DLD1 (cell line): Measurements from ENCODE around the gene LCAT.

Experiments
- in situ Hi-C: cut with HindIII; loops from 2 replicates; pipeline ENCODE4 v1.10.0; 2017; ENCODE audit warnings: low sequenced_read_pairs

The LCAT gene

GRCh38 chr16:67933805-67934204 is 10.1 kb downstream of the LCAT start:
- in situ Hi-C loops = no loop called here

DNA sequence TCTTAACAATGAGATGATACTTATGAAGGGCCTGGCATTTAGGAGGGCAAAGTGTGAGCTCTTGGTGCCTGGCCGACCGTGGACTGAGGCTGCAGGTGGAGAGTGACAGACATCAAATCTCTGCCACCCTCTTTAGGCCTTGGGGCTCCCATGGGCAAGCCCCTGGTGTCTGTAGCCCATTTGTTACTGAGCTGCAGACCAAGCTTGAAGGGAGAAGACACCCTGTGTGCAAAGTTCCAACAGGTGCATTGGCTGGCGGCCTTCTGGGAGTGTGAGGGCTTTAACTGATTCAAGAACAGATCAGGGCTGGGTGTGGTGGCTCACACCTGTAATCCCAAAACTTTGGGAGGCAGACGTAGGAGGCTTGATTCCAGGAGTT is 11.5 kb downstream of the LCAT start:
- in situ Hi-C loops = no loop called here

GRCh38 chr16:67931712-67932461 is 12.0 kb downstream of the LCAT start, which contains the start of gene CTRL:
Gene CTRL (minus strand): TSS chr16:67931862. CDS start chr16:67931852, 10 bp downstream.
- in situ Hi-C loops = no loop called here

DNA sequence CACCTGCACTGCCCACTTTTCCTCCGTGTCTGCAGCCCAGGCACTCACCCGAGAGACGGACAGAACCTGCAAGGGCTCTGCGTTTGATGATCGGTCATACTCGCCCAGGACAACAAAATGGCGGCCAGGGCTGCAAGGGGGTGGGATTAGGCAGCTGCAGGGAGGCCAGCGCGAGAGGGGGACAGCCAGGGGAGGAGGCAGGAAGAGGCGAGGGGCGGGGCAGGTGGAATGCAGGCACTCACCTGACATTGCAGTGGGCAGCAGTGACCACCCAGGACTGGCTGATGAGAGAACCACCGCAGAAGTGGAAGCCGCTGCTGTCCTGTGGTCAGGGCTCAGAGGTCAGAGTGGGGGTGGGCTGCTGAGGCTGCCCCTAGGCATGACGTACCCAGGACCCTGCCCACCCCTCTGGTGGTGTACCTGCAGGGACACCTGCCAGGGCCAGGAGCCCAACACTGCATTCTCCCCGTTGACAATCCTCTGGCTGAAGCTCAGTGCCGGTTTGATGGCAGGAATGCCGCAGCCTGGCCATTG is 13.2 kb downstream of the LCAT start:
- in situ Hi-C loops = no loop called here

GRCh38 chr16:67930191-67930590 is 13.7 kb downstream of the LCAT start:
- in situ Hi-C loops = no loop called here

DNA sequence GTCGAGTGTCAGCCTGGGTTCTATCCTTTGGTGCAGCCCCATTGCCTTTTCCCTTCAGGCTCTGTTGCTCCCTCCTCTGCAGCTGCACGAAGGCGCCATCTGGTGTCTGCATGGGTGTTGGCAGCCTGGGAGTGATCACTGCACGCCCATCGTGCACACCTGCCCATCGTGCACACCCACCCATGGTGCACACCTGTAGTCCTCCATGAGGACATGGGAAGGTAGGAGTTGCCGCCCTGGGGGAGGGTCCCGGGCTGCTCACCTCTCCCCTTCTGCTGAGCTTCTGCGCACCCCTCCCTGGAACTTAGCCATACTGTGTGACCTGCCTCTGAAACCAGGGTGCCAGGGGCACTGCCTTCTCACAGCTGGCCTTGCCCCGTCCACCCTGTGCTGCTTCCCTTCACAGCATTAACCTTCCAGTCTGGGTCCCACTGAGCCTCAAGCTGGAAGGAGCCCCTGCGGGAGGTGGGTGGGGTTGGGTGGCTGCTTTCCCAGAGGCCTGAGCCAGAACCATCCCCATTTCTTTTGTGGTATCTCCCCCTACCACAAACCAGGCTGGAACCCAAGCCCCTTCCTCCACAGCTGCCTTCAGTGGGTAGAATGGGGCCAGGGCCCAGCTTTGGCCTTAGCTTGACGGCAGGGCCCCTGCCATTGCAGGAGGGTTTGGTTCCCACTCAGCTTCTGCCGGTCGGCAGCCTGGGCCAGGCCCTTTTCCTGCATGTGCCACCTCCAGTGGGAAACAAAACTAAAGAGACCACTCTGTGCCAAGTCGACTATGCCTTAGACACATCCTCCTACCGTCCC is 15.2 kb downstream of the LCAT start:
- in situ Hi-C loops = no loop called here

DNA sequence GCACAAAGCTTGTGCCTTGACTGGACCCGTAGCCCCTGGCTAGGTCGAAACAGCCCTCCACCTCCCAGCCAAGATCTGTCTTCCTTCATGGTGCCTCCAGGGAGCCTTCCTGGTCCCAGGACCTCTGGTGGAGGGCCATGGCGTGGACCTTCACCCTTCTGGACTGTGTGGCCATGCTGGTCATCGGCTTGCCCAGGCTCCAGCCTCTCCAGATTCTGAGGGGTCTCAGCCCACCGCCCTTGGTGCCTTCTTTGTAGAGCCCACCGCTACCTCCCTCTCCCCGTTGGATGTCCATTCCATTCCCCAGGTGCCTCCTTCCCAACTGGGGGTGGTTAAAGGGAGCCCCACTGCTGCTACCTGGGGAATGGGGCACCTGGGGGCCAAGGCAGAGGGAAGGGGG is 15.8 kb downstream of the LCAT start:
- in situ Hi-C loops = no loop called here

DNA sequence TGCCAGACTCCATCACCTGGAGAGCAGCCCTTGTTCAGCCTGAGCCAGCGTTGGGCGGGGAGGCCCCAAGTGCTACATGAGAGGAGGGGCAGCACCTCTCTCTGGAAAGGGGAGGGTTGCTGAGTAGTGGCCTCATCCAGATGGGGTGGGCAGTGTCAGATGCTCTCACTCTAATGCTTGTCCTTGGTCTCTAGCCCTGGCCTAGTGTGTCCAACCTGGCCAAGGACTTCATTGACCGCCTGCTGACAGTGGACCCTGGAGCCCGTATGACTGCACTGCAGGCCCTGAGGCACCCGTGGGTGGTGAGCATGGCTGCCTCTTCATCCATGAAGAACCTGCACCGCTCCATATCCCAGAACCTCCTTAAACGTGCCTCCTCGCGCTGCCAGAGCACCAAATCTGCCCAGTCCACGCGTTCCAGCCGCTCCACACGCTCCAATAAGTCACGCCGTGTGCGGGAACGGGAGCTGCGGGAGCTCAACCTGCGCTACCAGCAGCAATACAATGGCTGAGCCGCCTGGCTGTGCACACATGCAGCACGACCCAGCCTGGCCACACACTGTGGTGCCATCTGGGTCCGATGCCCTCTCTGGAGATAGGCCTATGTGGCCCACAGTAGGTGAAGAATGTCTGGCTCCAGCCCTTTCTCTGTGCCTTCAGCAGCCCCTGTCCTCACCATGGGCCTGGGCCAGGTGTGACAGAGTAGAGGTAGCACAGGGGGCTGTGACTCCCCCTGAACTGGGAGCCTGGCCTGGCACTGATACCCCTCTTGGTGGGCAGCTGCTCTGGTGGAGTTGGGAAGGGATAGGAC is 16.6 kb downstream of the LCAT start:
- in situ Hi-C loops = no loop called here

DNA sequence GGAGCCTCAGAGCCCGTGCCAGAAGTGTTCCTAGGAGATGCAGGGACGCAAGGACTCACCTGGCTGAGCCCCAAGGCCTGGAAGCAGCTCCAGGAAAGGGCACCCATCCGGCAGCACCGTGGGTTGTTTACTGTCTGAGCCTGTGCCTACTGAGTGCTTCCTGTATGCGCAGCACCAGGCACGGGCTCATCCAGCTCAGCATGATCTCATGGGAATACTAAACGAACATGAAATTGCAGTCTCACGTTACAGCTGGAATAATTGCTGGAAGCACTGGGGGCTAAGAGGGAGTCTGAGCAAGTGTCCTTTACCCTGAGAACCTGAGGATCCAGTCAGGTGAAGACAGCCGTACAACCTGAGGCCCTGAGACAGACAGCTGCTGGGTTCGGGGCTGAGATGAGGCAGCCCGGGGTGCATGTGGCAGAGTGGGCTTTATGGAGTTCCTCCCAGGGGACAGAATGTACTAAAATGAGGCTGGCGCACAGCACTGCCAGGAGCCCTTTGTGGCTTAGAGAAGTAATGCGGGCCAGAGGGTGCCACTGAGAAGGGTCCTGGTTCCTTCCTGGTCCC is 17.7 kb downstream of the LCAT start:
- in situ Hi-C loops = no loop called here

GRCh38 chr16:67924140-67924906 is 19.6 kb downstream of the LCAT start:
- in situ Hi-C loops = loop anchor here (25.0 kb wide), 1 partner anchor 88 kb away; the partner anchor contains the start of genes DDX28, DPEP2NB and DUS2

DNA sequence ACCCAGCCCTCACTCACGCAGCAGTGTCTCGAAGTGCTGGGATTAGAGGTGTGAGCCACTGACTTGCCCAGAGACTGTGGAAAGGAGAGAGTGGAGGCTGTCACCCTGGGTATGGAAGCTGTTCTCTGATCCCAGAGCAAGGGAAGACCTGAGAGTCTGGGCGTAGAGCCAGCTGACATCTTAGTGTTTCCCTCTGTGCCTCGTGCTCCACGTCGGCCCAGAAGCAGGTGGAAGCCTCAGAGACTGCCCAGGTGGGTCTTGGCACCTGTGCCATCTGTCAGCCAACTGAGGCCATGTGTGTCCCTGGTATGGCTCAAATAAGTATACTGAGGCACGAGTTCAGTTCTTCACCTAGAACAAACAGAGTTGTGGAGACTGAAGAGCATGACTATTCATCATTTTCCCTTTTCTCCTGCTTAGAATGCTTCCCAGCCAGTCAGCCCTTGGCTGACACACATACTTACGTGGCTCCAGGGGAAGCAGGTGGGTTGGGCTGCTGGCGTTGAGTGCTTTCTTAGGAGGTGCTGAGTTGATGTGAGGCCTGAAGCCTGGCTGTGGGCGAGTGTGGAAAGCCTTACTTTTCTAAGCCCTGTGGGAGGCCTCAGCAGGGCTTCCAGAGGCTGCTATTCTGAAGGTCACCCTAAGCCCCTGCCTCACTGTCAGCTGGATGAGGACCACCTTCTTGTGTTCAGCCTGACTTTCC is 20.4 kb downstream of the LCAT start:
- in situ Hi-C loops = loop anchor here (25.0 kb wide), 1 partner anchor 89 kb away; the partner anchor contains the start of genes DDX28, DPEP2NB and DUS2

DNA sequence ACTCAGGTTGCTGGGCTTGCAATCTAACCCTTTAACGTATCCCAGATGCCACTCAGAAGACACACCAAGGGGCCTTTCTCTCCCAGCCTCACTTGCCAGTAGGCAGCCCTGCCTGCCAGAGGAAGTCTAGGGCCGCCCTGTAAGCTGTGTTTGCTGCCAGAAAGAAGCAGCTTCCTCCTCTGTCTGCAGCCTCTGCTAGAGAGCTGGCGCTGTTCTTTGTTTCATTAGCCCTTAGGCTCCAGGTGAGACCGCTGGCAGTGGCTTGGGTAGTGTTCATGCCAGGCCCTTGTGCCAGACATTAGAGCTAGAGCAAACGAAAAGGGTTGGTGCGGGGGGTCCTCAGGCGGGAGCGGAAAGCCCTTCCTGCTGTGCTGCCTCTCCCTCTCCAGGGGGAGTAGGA is 21.2 kb downstream of the LCAT start:
- in situ Hi-C loops = loop anchor here (25.0 kb wide), 1 partner anchor 90 kb away; the partner anchor contains the start of genes DDX28, DPEP2NB and DUS2

GRCh38 chr16:67922221-67922620 is 21.7 kb downstream of the LCAT start:
- in situ Hi-C loops = loop anchor here (25.0 kb wide), 1 partner anchor 90 kb away; the partner anchor contains the start of genes DDX28, DPEP2NB and DUS2

- in situ Hi-C loops = loop anchor here (25.0 kb wide), 1 partner anchor 93 kb away; the partner anchor contains the start of genes DDX28, DPEP2NB and DUS2
These were observed 24.2 kb downstream of the LCAT start for GRCh38 chr16:67919622-67920221.

GRCh38 chr16:67917852-67918236 is 26.1 kb downstream of the LCAT start:
- in situ Hi-C loops = loop anchor here (25.0 kb wide), 1 partner anchor 94 kb away; the partner anchor contains the start of genes DDX28, DPEP2NB and DUS2

GRCh38 chr16:67917140-67917851 is 26.6 kb downstream of the LCAT start:
- in situ Hi-C loops = loop anchor here (25.0 kb wide), 1 partner anchor 95 kb away; the partner anchor contains the start of genes DDX28, DPEP2NB and DUS2
